ENCODE data around the gene PCDHGB4. TPM values are rescaled to one million over a fixed set of nuclear protein-coding genes. Genes with fewer than 3 reads are reported as not detected.
"Not testable (repeated sequence)": the region's sequence is repeated elsewhere in the genome, so short reads cannot be mapped to it uniquely, and the experiment has no call there.

Gene PCDHGB4
- total RNA-seq, 2 donors from 2014 or later = 0.06 to 0.08 TPM

- Mint-ChIP-seq H3K36me3 (ENCODE audit: low read depth) (no peaks in the 10 kb centered on the region), H3K4me1 (no peaks in the 10 kb centered on the region), H3K27ac (no peak overlapping the region), H3K27me3 (peaks cover 52% of the 10 kb centered on the region), H3K4me3 (no peak overlapping the region), H3K9me3 (peaks cover 13% of the 10 kb centered on the region)
- no peak for ATAC-seq (replicated peaks)
These were observed 30.5 kb upstream of the PCDHGB4 start for GRCh38 chr5:141356950-141357349.

GRCh38 chr5:141359790-141360426, 27.6 kb upstream of the PCDHGB4 start, which contains the start of gene PCDHGB2:
Gene PCDHGB2 (plus strand): TSS chr5:141359994. CDS start chr5:141360136, 142 bp downstream.
- peak within 1 kb of the TSS; percentile 40 for H3K4me3 Mint-ChIP-seq
- ATAC-seq (replicated peaks) = no peak
- no peak within 1 kb of the TSS for H3K27ac Mint-ChIP-seq
- H3K27me3 Mint-ChIP-seq = peaks cover 62% of the 10 kb centered on the region
- peaks cover 17% of the 10 kb centered on the region for H3K9me3 Mint-ChIP-seq
- H3K36me3 Mint-ChIP-seq (ENCODE audit: low read depth) = peaks cover 10% of the 10 kb centered on the region
- peaks cover 8% of the 10 kb centered on the region for H3K4me1 Mint-ChIP-seq

DNA sequence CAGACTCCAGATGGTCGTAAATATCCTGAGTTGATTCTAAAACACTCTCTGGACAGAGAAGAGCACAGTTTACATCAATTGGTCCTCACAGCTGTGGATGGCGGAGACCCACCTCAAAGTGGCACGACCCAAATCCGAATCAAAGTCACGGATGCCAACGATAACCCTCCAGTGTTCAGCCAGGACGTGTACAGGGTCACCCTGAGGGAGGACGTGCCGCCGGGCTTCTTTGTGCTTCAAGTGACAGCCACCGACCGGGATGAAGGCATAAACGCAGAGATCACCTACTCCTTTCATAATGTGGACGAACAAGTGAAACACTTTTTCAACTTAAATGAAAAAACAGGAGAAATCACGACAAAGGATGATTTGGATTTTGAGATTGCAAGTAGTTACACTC, 26.8 kb upstream of the PCDHGB4 start:
- no peak for ATAC-seq (replicated peaks)
- H3K4me3 Mint-ChIP-seq = no peak overlapping the region
- H3K36me3 Mint-ChIP-seq (ENCODE audit: low read depth) = peaks cover 10% of the 10 kb centered on the region
- no peak overlapping the region for H3K27ac Mint-ChIP-seq
- H3K4me1 Mint-ChIP-seq = peaks cover 8% of the 10 kb centered on the region
- H3K9me3 Mint-ChIP-seq = peaks cover 20% of the 10 kb centered on the region
- H3K27me3 Mint-ChIP-seq = peaks cover 64% of the 10 kb centered on the region

DNA sequence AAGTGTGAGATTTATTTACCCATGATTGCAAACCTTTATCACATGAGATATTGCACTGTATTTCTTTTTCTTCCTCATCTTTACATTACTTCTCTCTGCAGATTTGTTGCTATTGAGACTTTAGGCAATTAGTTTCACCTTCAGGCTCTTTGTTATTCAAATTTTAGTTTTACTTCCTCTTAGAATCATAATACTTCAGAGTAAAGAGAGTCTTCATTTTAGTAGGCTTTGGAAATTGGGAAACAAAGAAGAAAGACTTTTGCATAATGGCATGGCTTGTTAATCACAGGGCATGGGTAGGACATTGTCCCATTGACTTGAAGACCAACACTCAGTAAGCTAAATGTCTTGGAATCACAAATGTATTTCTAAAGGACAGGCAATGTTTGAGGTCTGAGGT, 24.8 kb upstream of the PCDHGB4 start:
- peaks cover 15% of the 10 kb centered on the region for H3K9me3 Mint-ChIP-seq
- H3K4me3 Mint-ChIP-seq = no peak overlapping the region
- H3K27me3 Mint-ChIP-seq = peaks cover 56% of the 10 kb centered on the region
- H3K27ac Mint-ChIP-seq = no peak overlapping the region
- peaks cover 10% of the 10 kb centered on the region for H3K36me3 Mint-ChIP-seq (ENCODE audit: low read depth)
- no peak for ATAC-seq (replicated peaks)
- peaks cover 8% of the 10 kb centered on the region for H3K4me1 Mint-ChIP-seq

DNA sequence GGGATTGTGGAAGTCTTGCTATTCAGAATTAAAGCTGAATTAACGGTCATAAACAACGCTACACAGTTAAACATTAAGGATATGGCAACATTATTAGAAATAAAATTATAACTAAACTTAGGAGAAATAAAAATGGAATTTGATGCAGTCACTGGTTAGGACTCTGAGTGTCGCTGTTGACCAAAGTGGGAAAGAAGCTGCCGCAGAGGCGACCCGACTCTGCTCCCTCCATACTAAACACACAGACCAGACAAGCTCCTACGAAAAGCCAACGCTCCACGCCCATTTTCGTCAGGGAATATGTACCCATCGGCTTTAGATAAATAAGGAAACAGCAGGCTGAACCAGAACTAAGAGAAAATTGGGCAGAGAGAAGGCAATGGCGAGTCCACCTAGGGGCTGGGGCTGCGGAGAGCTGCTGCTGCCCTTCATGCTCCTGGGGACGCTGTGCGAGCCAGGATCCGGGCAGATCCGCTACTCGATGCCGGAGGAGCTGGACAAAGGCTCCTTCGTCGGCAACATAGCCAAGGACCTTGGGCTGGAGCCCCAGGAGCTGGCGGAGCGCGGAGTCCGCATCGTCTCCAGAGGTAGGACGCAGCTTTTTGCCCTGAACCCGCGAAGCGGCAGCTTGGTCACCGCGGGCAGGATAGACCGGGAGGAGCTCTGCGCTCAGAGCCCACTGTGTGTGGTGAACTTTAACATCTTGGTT, 23.4 kb upstream of the PCDHGB4 start, which contains the start of gene PCDHGA5:
PCDHGA5 (plus strand) TSS at position 211 of the 709 bp plus-strand sequence; CDS start at position 380, 169 bp downstream.
- peaks cover 10% of the 10 kb centered on the region for H3K36me3 Mint-ChIP-seq (ENCODE audit: low read depth)
- H3K27me3 Mint-ChIP-seq = peaks cover 60% of the 10 kb centered on the region
- no peak within 1 kb of the TSS for H3K27ac Mint-ChIP-seq
- no peak for ATAC-seq (replicated peaks)
- no peak within 1 kb of the TSS for H3K4me3 Mint-ChIP-seq
- H3K9me3 Mint-ChIP-seq = peaks cover 15% of the 10 kb centered on the region
- peaks cover 8% of the 10 kb centered on the region for H3K4me1 Mint-ChIP-seq

GRCh38 chr5:141366016-141366896, 21.2 kb upstream of the PCDHGB4 start:
- no peak for ATAC-seq (replicated peaks)
- H3K27ac Mint-ChIP-seq = no peak overlapping the region
- peaks cover 10% of the 10 kb centered on the region for H3K36me3 Mint-ChIP-seq (ENCODE audit: low read depth)
- peaks cover 16% of the 10 kb centered on the region for H3K9me3 Mint-ChIP-seq
- H3K4me3 Mint-ChIP-seq = no peak overlapping the region
- H3K27me3 Mint-ChIP-seq = peaks cover 62% of the 10 kb centered on the region
- H3K4me1 Mint-ChIP-seq = peaks cover 13% of the 10 kb centered on the region

GRCh38 chr5:141369994-141370848, 17.3 kb upstream of the PCDHGB4 start, which contains the start of gene PCDHGB3:
Gene PCDHGB3 (plus strand): TSS chr5:141370242. CDS start chr5:141370395, 153 bp downstream.
- Mint-ChIP-seq H3K4me1 (peaks cover 8% of the 10 kb centered on the region), H3K4me3 (peak within 1 kb of the TSS; percentile 74), H3K27ac (no peak within 1 kb of the TSS), H3K27me3 (peaks cover 53% of the 10 kb centered on the region), H3K9me3 (peaks cover 10% of the 10 kb centered on the region), H3K36me3 (ENCODE audit: low read depth) (no peaks in the 10 kb centered on the region)
- peak; percentile 63 for ATAC-seq (replicated peaks)

- Mint-ChIP-seq H3K27ac (no peak overlapping the region), H3K36me3 (ENCODE audit: low read depth) (no peaks in the 10 kb centered on the region), H3K4me1 (peaks cover 8% of the 10 kb centered on the region), H3K27me3 (peaks cover 46% of the 10 kb centered on the region), H3K9me3 (peaks cover 8% of the 10 kb centered on the region), H3K4me3 (no peak overlapping the region)
- no peak for ATAC-seq (replicated peaks)
These were observed 15.7 kb upstream of the PCDHGB4 start for GRCh38 chr5:141371572-141372475.

DNA sequence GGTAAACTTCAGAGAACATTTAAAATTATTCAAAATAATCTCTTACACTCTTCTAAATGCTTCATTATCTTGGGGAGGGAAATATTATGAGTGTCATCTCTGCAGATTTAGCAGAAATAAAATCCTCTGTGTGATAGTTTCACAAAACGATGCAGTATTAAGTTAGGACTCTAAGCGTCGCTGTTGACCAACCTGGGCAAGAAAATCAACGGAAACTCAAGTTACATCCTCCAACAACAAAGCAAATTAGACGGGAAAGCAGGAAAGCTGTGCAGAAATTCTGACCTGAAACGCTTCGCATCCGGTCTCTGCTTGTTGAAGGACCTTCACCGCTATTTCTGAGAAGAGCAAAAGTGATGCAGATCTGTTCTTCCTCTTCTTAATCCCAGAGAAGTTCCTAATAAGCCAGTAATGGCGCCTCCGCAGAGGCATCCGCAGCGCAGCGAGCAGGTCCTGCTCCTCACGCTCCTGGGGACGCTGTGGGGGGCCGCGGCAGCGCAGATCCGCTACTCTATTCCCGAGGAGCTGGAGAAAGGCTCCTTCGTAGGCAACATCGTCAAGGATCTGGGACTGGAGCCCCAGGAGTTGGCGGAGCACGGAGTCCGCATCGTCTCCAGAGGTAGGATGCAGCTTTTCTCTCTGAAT, 13.7 kb upstream of the PCDHGB4 start, which contains the start of gene PCDHGA6:
PCDHGA6 (plus strand) TSS at position 219 of the 645 bp plus-strand sequence; CDS start at position 412, 193 bp downstream.
- Mint-ChIP-seq H3K36me3 (ENCODE audit: low read depth) (no peaks in the 10 kb centered on the region), H3K27ac (no peak within 1 kb of the TSS), H3K4me1 (peaks cover 8% of the 10 kb centered on the region), H3K4me3 (peak within 1 kb of the TSS; percentile 44), H3K27me3 (peaks cover 41% of the 10 kb centered on the region), H3K9me3 (peaks cover 8% of the 10 kb centered on the region)
- no peak for ATAC-seq (replicated peaks)

DNA sequence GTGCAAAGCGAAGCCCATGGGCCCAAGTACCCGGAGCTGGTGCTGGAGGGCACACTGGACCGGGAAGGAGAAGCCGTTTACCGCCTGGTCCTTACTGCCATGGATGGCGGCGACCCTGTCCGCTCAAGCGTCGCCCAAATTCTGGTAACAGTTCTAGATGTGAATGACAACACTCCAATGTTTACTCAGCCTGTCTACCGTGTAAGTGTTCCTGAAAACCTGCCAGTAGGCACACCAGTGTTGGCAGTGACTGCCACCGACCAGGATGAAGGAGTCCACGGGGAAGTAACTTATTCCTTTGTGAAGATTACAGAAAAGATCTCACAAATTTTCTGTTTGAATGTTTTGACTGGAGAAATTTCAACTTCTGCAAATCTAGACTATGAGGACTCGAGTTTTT, 12.9 kb upstream of the PCDHGB4 start:
- ATAC-seq (replicated peaks) = no peak
- Mint-ChIP-seq H3K27ac (no peak overlapping the region), H3K9me3 (peaks cover 8% of the 10 kb centered on the region), H3K4me3 (no peak overlapping the region), H3K36me3 (ENCODE audit: low read depth) (no peaks in the 10 kb centered on the region), H3K4me1 (peaks cover 8% of the 10 kb centered on the region), H3K27me3 (peaks cover 41% of the 10 kb centered on the region)

GRCh38 chr5:141375444-141376155, 11.9 kb upstream of the PCDHGB4 start:
- peaks cover 38% of the 10 kb centered on the region for H3K27me3 Mint-ChIP-seq
- H3K27ac Mint-ChIP-seq; H3K4me3 Mint-ChIP-seq; H3K36me3 Mint-ChIP-seq (ENCODE audit: low read depth); H3K4me1 Mint-ChIP-seq; ATAC-seq (replicated peaks); H3K9me3 Mint-ChIP-seq: not testable (repeated sequence)
